GM19395 (cell line): ENCODE data around the gene XRCC1.
A peak's percentile ranks its signal among the peaks of the same experiment; 100 is the strongest.
"Not testable (repeated sequence)": the region's sequence is repeated elsewhere in the genome, so short reads cannot be mapped to it uniquely, and the experiment has no call there.

Source experiments
- ATAC-seq: cut with Tn5 transposase; IDR thresholded peaks from one replicate; pipeline ENCODE4 v1.9.1; 2021; ENCODE audit warnings: mild to moderate bottlenecking, moderate library complexity; ENCODE audit not compliant: unreplicated experiment

The XRCC1 gene

GRCh38 chr19:43575156-43575950 is at the start of gene XRCC1, which contains the start of gene PINLYP:
TSS of gene XRCC1 (minus strand) at chr19:43575527. CDS start at chr19:43575458, 69 bp downstream.
TSS of gene PINLYP (plus strand) at chr19:43575801. CDS start at chr19:43577192, 1,391 bp downstream.
- ATAC-seq: peak; percentile 92

GRCh38 chr19:43624933-43625332 is 49.6 kb upstream of the XRCC1 start:
- ATAC-seq: no peak

GRCh38 chr19:43623889-43624670 is 48.8 kb upstream of the XRCC1 start:
- ATAC-seq: no peak

GRCh38 chr19:43622956-43623355 is 47.6 kb upstream of the XRCC1 start:
- no peak for ATAC-seq

GRCh38 chr19:43622070-43622469 is 46.7 kb upstream of the XRCC1 start:
- no peak for ATAC-seq

- no peak for ATAC-seq
These were observed 45.0 kb upstream of the XRCC1 start for GRCh38 chr19:43620061-43621001.

- ATAC-seq: peak; percentile 74
These were observed 44.1 kb upstream of the XRCC1 start, which contains the start of gene ZNF428 for GRCh38 chr19:43619262-43620060. TSS of gene ZNF428 (minus strand) at chr19:43619629. CDS start at chr19:43614304, 5,325 bp downstream.

- ATAC-seq: peak; percentile 35
These were observed 43.6 kb upstream of the XRCC1 start for GRCh38 chr19:43618921-43619261.

GRCh38 chr19:43616954-43617353 is 41.6 kb upstream of the XRCC1 start:
- no peak for ATAC-seq

- ATAC-seq: no peak
These were observed 41.0 kb upstream of the XRCC1 start for GRCh38 chr19:43616306-43616705.

GRCh38 chr19:43612374-43612773 is 37.0 kb upstream of the XRCC1 start:
- ATAC-seq: no peak

- no peak for ATAC-seq
These were observed 36.5 kb upstream of the XRCC1 start, which contains the start of gene SRRM5 for GRCh38 chr19:43611788-43612187. TSS of gene SRRM5 (plus strand) at chr19:43612088. CDS start at chr19:43612122, 34 bp downstream.

- no peak for ATAC-seq
These were observed 35.2 kb upstream of the XRCC1 start for GRCh38 chr19:43610493-43610892.

GRCh38 chr19:43609872-43610271 is 34.5 kb upstream of the XRCC1 start:
- no peak for ATAC-seq

GRCh38 chr19:43607238-43608205 is 32.2 kb upstream of the XRCC1 start:
- ATAC-seq: no peak

GRCh38 chr19:43606569-43607229 is 31.4 kb upstream of the XRCC1 start:
- ATAC-seq: no peak

- no peak for ATAC-seq
These were observed 30.7 kb upstream of the XRCC1 start for GRCh38 chr19:43605875-43606568.

GRCh38 chr19:43600326-43600725 is 25.0 kb upstream of the XRCC1 start:
- ATAC-seq: not testable (repeated sequence)
